HepG2 (cell line): ENCODE data around the gene TAF3. TPM values are rescaled to one million over a fixed set of nuclear protein-coding genes. Genes with fewer than 3 reads are reported as not detected.

Experiments
- FOXK1 ChIP-seq: sonication (generic); formaldehyde crosslinking; IDR thresholded peaks from 2 replicates; pipeline ENCODE4 v1.4.0; 2020; ENCODE audit warnings: low read depth, missing genetic modification reagents, borderline replicate concordance
- KMT2B ChIP-seq: IDR thresholded peaks from 2 replicates; pipeline ENCODE4 v1.6.1; 2016; ENCODE audit warnings: missing genetic modification reagents, missing compliant biosample characterization
- MATR3 ChIP-seq: sonication (generic); formaldehyde crosslinking; IDR thresholded peaks from 2 replicates; pipeline ENCODE4 v1.4.0; 2020; ENCODE audit warnings: missing genetic modification reagents
- MTF1 ChIP-seq: sonication (generic); formaldehyde crosslinking; IDR thresholded peaks from 2 replicates; pipeline ENCODE4 v1.5.0; 2020; ENCODE audit warnings: missing genetic modification reagents
- MZF1 ChIP-seq: sonication (generic); formaldehyde crosslinking; IDR thresholded peaks from 2 replicates; pipeline ENCODE4 v1.8.1; 2023; ENCODE audit warnings: mild to moderate bottlenecking, missing genetic modification reagents, borderline replicate concordance
- NFIC ChIP-seq: IDR thresholded peaks from 2 replicates; pipeline ENCODE4 v1.6.1; 2012; ENCODE audit warnings: mild to moderate bottlenecking, low read length, inconsistent platforms
- PAWR ChIP-seq: sonication (generic); formaldehyde crosslinking; IDR thresholded peaks from 2 replicates; pipeline ENCODE4 v1.4.0; 2020; ENCODE audit warnings: missing genetic modification reagents, mild to moderate bottlenecking, borderline replicate concordance
- PHF20 ChIP-seq: sonication (generic); formaldehyde crosslinking; IDR thresholded peaks from 2 replicates; pipeline ENCODE4 v1.5.0; 2020; ENCODE audit warnings: mild to moderate bottlenecking, missing genetic modification reagents
- PHF21A ChIP-seq: sonication (generic); formaldehyde crosslinking; IDR thresholded peaks from 2 replicates; pipeline ENCODE4 v1.5.0; 2020; ENCODE audit warnings: mild to moderate bottlenecking, missing genetic modification reagents
- PTBP1 ChIP-seq: fragments of 200-400 bp; formaldehyde crosslinking; IDR thresholded peaks from 2 replicates; pipeline ENCODE4 v1.6.1; 2018; ENCODE audit warnings: low read length, low read depth; ENCODE audit not compliant: poor library complexity, severe bottlenecking
- SOX6 ChIP-seq, 2 experiments: fragments of 450-650 bp in 1 of 2; sonication (generic) in 1 of 2; formaldehyde crosslinking in 1 of 2; IDR thresholded peaks; 2 replicates each; pipeline versions ENCODE4 v1.4.0 to v1.6.1; 2017 to 2020; ENCODE audit warnings: antibody characterized with exemption in 1 of 2, mild to moderate bottlenecking in 1 of 2, missing genetic modification reagents in 1 of 2
- TBP ChIP-seq: sonication (generic); formaldehyde crosslinking; IDR thresholded peaks from 2 replicates; pipeline ENCODE4 v1.5.0; 2020; ENCODE audit warnings: missing genetic modification reagents
- TBX2 ChIP-seq: sonication (generic); formaldehyde crosslinking; IDR thresholded peaks from 2 replicates; pipeline ENCODE4 v1.5.0; 2020; ENCODE audit warnings: missing genetic modification reagents, mild to moderate bottlenecking, borderline replicate concordance
- TEAD3 ChIP-seq: optimal IDR thresholded peaks from 2 replicates; pipeline ENCODE3; 2016; ENCODE audit warnings: borderline replicate concordance
- TRIM24 ChIP-seq: sonication (generic); formaldehyde crosslinking; IDR thresholded peaks from 2 replicates; pipeline ENCODE4 v1.8.0; 2022; ENCODE audit warnings: mild to moderate bottlenecking, missing genetic modification reagents
- ZNF224 ChIP-seq: sonication (generic); formaldehyde crosslinking; IDR thresholded peaks from 2 replicates; pipeline ENCODE4 v1.5.0; 2020; ENCODE audit warnings: mild to moderate bottlenecking, missing genetic modification reagents
- ZNF263 ChIP-seq: sonication (generic); formaldehyde crosslinking; IDR thresholded peaks from 2 replicates; pipeline ENCODE4 v1.4.0; 2020; ENCODE audit warnings: missing genetic modification reagents
- ZNF607 ChIP-seq: sonication (generic); formaldehyde crosslinking; IDR thresholded peaks from 2 replicates; pipeline ENCODE4 v1.5.1; 2020; ENCODE audit warnings: missing genetic modification reagents, mild to moderate bottlenecking, borderline replicate concordance
- ZNF709 ChIP-seq: sonication (generic); formaldehyde crosslinking; IDR thresholded peaks from 2 replicates; pipeline ENCODE4 v1.5.0; 2020; ENCODE audit warnings: mild to moderate bottlenecking, missing genetic modification reagents
- polyA plus RNA-seq, 8 experiments: library from polyadenylated mRNA; depleted of rRNA in 3 of 8; stranded (reverse) in 7 of 8; unstranded in 1 of 8; fragments of >200 nt; fragmentation: Illumina TruSeq in 4 of 8; extraction: Trizol in 4 of 8; gene quantifications; 2 replicates each; pipeline versions ENCODE4 v1.2.1 to v1.2.3, GENCODE V29; 2011 to 2016; ENCODE audit warnings: low read depth in 4 of 8, missing spikeins in 1 of 8, mixed read lengths in 1 of 8; ENCODE audit not compliant: insufficient read depth in 1 of 8
- total RNA-seq, 5 experiments: library from RNA; depleted of rRNA; stranded (reverse); fragments of >200 nt; fragmentation: Illumina TruSeq; extraction: Trizol; gene quantifications; 2 replicates each; pipeline ENCODE4 v1.2.3, GENCODE V29; 2016; ENCODE audit warnings: low read depth in 1 of 5
- TF ChIP-seq, protein P1 (sequence below): sonication (generic); formaldehyde crosslinking; conservative IDR thresholded peaks from 2 replicates; pipeline ENCODE4 v1.4.0; 2020; ENCODE audit warnings: missing genetic modification reagents
- TF ChIP-seq, protein P2 (sequence below): sonication (generic); formaldehyde crosslinking; IDR thresholded peaks from 2 replicates; pipeline ENCODE4 v1.4.0; 2020; ENCODE audit warnings: missing genetic modification reagents
- TF ChIP-seq, protein P3 (sequence below): sonication (generic); formaldehyde crosslinking; conservative IDR thresholded peaks from 2 replicates; pipeline ENCODE4 v1.4.0; 2020; ENCODE audit warnings: missing genetic modification reagents
- TF ChIP-seq, protein P4 (sequence below): sonication (generic); formaldehyde crosslinking; IDR thresholded peaks from 2 replicates; pipeline ENCODE4 v1.5.0; 2020; ENCODE audit warnings: missing genetic modification reagents, mild to moderate bottlenecking, borderline replicate concordance
- TF ChIP-seq, protein P5 (sequence below): sonication (generic); formaldehyde crosslinking; IDR thresholded peaks from 2 replicates; pipeline ENCODE4 v1.5.0; 2020; ENCODE audit warnings: missing genetic modification reagents

The TAF3 gene
- total and polyA plus RNA-seq, 2 of the 13 experiments (the other 11 are each of a cell fraction or from before 2014, with no cell fraction given), result 1.7 to 2.9 TPM

DNA sequence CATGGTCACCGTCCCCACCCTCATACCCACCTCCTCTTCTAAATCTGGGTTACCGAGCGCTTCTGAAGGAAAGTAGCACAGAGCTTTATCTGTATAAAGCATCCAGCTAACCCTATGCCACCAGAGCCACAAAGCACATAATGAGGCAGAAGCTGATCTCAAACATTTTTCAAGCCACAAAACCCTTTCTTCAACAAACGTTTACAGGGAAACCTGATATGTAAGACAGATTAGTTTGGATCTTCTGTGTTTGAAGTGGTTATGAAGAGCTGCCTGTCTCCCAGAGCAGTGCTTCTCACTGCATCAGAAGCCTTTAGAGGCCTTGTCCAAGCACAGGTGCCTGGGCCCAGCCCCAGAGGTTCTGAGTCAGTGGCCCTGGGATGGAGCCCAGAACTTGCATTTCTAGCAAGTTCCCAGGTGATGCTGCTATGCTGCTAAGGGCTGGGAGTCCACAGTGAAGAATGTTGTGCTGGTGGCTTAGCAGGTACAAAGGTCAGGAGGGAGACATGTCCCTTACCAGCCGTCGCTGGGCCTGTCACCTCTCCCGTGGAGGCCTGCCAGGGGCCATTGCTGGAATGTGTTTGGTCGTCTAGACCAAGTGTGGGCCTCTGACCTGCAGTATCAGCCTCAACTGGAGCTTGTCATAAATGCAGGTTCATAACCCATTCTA is 90.4 kb downstream of the TAF3 start (continued):
- TF ChIP-seq, protein P1, sequence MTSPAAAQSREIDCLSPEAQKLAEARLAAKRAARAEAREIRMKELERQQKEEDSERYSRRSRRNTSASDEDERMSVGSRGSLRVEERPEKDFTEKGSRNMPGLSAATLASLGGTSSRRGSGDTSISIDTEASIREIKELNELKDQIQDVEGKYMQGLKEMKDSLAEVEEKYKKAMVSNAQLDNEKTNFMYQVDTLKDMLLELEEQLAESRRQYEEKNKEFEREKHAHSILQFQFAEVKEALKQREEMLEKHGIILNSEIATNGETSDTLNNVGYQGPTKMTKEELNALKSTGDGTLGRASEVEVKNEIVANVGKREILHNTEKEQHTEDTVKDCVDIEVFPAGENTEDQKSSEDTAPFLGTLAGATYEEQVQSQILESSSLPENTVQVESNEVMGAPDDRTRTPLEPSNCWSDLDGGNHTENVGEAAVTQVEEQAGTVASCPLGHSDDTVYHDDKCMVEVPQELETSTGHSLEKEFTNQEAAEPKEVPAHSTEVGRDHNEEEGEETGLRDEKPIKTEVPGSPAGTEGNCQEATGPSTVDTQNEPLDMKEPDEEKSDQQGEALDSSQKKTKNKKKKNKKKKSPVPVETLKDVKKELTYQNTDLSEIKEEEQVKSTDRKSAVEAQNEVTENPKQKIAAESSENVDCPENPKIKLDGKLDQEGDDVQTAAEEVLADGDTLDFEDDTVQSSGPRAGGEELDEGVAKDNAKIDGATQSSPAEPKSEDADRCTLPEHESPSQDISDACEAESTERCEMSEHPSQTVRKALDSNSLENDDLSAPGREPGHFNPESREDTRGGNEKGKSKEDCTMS (CRISPR knock-in tag), result no peak
- TF ChIP-seq TBP (CRISPR knock-in tag), result no peak
- TF ChIP-seq ZNF263 (CRISPR knock-in tag), result no peak
- TF ChIP-seq PAWR (CRISPR knock-in tag), result no peak
- TF ChIP-seq MZF1, result no peak
- peak; percentile 97 for TF ChIP-seq TEAD3 (CRISPR knock-in tag)
- TF ChIP-seq MTF1 (CRISPR knock-in tag), result no peak
- TF ChIP-seq, protein P2, sequence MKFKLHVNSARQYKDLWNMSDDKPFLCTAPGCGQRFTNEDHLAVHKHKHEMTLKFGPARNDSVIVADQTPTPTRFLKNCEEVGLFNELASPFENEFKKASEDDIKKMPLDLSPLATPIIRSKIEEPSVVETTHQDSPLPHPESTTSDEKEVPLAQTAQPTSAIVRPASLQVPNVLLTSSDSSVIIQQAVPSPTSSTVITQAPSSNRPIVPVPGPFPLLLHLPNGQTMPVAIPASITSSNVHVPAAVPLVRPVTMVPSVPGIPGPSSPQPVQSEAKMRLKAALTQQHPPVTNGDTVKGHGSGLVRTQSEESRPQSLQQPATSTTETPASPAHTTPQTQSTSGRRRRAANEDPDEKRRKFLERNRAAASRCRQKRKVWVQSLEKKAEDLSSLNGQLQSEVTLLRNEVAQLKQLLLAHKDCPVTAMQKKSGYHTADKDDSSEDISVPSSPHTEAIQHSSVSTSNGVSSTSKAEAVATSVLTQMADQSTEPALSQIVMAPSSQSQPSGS (CRISPR knock-in tag), result 0 out of 2 replicates have a peak, but pooled peaks have one; percentile 29
- no peak for TF ChIP-seq PTBP1
- TF ChIP-seq SOX6 (IDR thresholded peaks at IDR 0.05), result no peak
- peak; percentile 53 for TF ChIP-seq SOX6 (CRISPR knock-in tag; IDR thresholded peaks at IDR 0.05)
- TF ChIP-seq, protein P3, sequence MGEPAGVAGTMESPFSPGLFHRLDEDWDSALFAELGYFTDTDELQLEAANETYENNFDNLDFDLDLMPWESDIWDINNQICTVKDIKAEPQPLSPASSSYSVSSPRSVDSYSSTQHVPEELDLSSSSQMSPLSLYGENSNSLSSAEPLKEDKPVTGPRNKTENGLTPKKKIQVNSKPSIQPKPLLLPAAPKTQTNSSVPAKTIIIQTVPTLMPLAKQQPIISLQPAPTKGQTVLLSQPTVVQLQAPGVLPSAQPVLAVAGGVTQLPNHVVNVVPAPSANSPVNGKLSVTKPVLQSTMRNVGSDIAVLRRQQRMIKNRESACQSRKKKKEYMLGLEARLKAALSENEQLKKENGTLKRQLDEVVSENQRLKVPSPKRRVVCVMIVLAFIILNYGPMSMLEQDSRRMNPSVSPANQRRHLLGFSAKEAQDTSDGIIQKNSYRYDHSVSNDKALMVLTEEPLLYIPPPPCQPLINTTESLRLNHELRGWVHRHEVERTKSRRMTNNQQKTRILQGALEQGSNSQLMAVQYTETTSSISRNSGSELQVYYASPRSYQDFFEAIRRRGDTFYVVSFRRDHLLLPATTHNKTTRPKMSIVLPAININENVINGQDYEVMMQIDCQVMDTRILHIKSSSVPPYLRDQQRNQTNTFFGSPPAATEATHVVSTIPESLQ (CRISPR knock-in tag), result no peak
- no peak for TF ChIP-seq NFIC
- TF ChIP-seq, protein P4, sequence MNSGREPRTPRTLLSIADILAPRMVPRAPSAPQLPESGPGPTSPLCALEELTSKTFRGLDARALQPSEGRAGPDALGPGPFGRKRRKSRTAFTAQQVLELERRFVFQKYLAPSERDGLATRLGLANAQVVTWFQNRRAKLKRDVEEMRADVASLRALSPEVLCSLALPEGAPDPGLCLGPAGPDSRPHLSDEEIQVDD (CRISPR knock-in tag), result no peak
- no peak for TF ChIP-seq MATR3
- TF ChIP-seq, protein P5, sequence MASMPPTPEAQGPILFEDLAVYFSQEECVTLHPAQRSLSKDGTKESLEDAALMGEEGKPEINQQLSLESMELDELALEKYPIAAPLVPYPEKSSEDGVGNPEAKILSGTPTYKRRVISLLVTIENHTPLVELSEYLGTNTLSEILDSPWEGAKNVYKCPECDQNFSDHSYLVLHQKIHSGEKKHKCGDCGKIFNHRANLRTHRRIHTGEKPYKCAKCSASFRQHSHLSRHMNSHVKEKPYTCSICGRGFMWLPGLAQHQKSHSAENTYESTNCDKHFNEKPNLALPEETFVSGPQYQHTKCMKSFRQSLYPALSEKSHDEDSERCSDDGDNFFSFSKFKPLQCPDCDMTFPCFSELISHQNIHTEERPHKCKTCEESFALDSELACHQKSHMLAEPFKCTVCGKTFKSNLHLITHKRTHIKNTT, result no peak
- TF ChIP-seq TRIM24 (CRISPR knock-in tag), result no peak
- no peak for TF ChIP-seq PHF20
- no peak for TF ChIP-seq ZNF709
- no peak; the same call in 1 of the 2 replicates for TF ChIP-seq KMT2B
- TF ChIP-seq PHF21A (CRISPR knock-in tag), result no peak
- TF ChIP-seq ZNF607 (CRISPR knock-in tag), result no peak
- peak; percentile 43; the same call in 1 of the 2 replicates for TF ChIP-seq FOXK1
- TF ChIP-seq TBX2 (CRISPR knock-in tag), result peak; percentile 78
- no peak for TF ChIP-seq ZNF224
